GM12878 (cell line): ENCODE data around the gene THBS1. TPM values are rescaled to one million over a fixed set of nuclear protein-coding genes. Genes with fewer than 3 reads are reported as not detected.

ENCODE experiments used
- BACH1 ChIP-seq: fragments of 450-650 bp; IDR thresholded peaks from 2 replicates; pipeline ENCODE4 v1.6.1; 2017; ENCODE audit warnings: mild to moderate bottlenecking, borderline replicate concordance
- BCL11A ChIP-seq: IDR thresholded peaks from 2 replicates; pipeline ENCODE4 v1.6.1; 2011; ENCODE audit warnings: low read depth, low read length
- BRCA1 ChIP-seq: IDR thresholded peaks from 2 replicates; pipeline ENCODE4 v1.6.1; 2011; ENCODE audit warnings: low read depth, low read length, improper control_type of control experiment
- CEBPB ChIP-seq, 2 experiments: fragments of 150-350 bp in 1 of 2; IDR thresholded peaks; 2 replicates each; pipeline ENCODE4 v1.6.1; 2012 to 2014; ENCODE audit warnings: low read depth in 2 of 2, low read length in 2 of 2, borderline replicate concordance in 1 of 2, inconsistent platforms in 1 of 2
- EED ChIP-seq: sonication (generic); IDR thresholded peaks from 2 replicates; pipeline ENCODE4 v1.6.1; 2016; ENCODE audit warnings: antibody characterized with exemption, low read depth
- FOS ChIP-seq: IDR thresholded peaks from 3 replicates; pipeline ENCODE4 v1.6.1; 2011; ENCODE audit warnings: borderline replicate concordance; ENCODE audit not compliant: insufficient read length; ENCODE audit errors: extremely low read depth
- HCFC1 ChIP-seq: fragments of 150-350 bp; IDR thresholded peaks from 2 replicates; pipeline ENCODE4 v1.6.1; 2014; ENCODE audit warnings: low read length
- HDGF ChIP-seq: fragments of 450-650 bp; IDR thresholded peaks from 2 replicates; pipeline ENCODE4 v1.6.1; 2016; ENCODE audit warnings: antibody characterized with exemption
- PAX5 ChIP-seq: IDR thresholded peaks from 2 replicates; pipeline ENCODE4 v1.6.1; 2011; ENCODE audit warnings: low read depth, low read length, borderline replicate concordance
- RAD21 ChIP-seq: IDR thresholded peaks from 2 replicates; pipeline ENCODE4 v1.6.1; 2011; ENCODE audit warnings: mild to moderate bottlenecking, low read depth, low read length, moderate library complexity; ENCODE audit not compliant: insufficient read depth
- RB1 ChIP-seq: fragments of 450-650 bp; formaldehyde crosslinking; IDR thresholded peaks from 2 replicates; pipeline ENCODE4 v1.6.1; 2017; ENCODE audit warnings: mild to moderate bottlenecking, borderline replicate concordance
- SRF ChIP-seq, 2 experiments: IDR thresholded peaks; 2 replicates each; pipeline ENCODE4 v1.6.1; 2011; ENCODE audit warnings: low read depth in 2 of 2, low read length in 2 of 2, mild to moderate bottlenecking in 1 of 2, moderate library complexity in 1 of 2
- STAT1 ChIP-seq: fragments of 450-650 bp; conservative IDR thresholded peaks from 2 replicates; pipeline ENCODE4 v1.6.1; 2014; ENCODE audit warnings: antibody characterized with exemption, mild to moderate bottlenecking
- TCF12 ChIP-seq: IDR thresholded peaks from 2 replicates; pipeline ENCODE4 v1.6.1; 2011; ENCODE audit warnings: low read depth, mild to moderate bottlenecking, low read length
- TCF3 ChIP-seq: IDR thresholded peaks from 2 replicates; pipeline ENCODE4 v1.6.1; 2012; ENCODE audit warnings: low read depth, mild to moderate bottlenecking, low read length, borderline replicate concordance; ENCODE audit not compliant: insufficient read depth
- YY1 ChIP-seq: IDR thresholded peaks from 2 replicates; pipeline ENCODE4 v1.6.1; 2011; ENCODE audit warnings: low read depth, mild to moderate bottlenecking, low read length
- polyA plus RNA-seq, 11 experiments: library from polyadenylated mRNA; depleted of rRNA in 4 of 11; unstranded in 6 of 11; stranded (reverse) in 5 of 11; fragments of >200 nt; fragmentation: Nextera tagmentation in 4 of 11; fragmentation: Illumina TruSeq in 1 of 11; extraction: Ambion mirVana in 4 of 11; extraction: Trizol in 1 of 11; gene quantifications; 1 replicate in 1 of 11; 2 replicates in 10 of 11; pipeline versions ENCODE4 v1.2.1 to v1.2.3, GENCODE V29; 2011 to 2016; ENCODE audit warnings: inconsistent platforms in 2 of 11, missing spikeins in 2 of 11, low read depth in 1 of 11
- total RNA-seq, 4 experiments: library from RNA; depleted of rRNA in 3 of 4; stranded (reverse); fragments of >200 nt in 3 of 4; fragmentation: Illumina TruSeq in 1 of 4; extraction: Trizol in 1 of 4; gene quantifications; 2 replicates each; pipeline versions ENCODE4 v1.2.1 to v1.2.3, GENCODE V29; 2013 to 2021
- TF ChIP-seq, protein P1 (sequence below): fragments of 450-650 bp; formaldehyde crosslinking; IDR thresholded peaks from 2 replicates; pipeline ENCODE4 v1.5.0; 2022; ENCODE audit warnings: mild to moderate bottlenecking, missing genetic modification characterization
- TF ChIP-seq, protein P2 (sequence below): fragments of 450-650 bp; IDR thresholded peaks from 2 replicates; pipeline ENCODE4 v1.6.1; 2016; ENCODE audit warnings: mild to moderate bottlenecking
- TF ChIP-seq, protein P3 (sequence below): IDR thresholded peaks from 2 replicates; pipeline ENCODE4 v1.6.1; 2011; ENCODE audit warnings: low read depth, mild to moderate bottlenecking, low read length, moderate library complexity, borderline replicate concordance; ENCODE audit errors: extremely low read depth
- TF ChIP-seq, protein P4 (sequence below): fragments of 450-650 bp; IDR thresholded peaks from 2 replicates; pipeline ENCODE4 v1.6.1; 2016; ENCODE audit warnings: mild to moderate bottlenecking
- TF ChIP-seq, protein P5 (sequence below): fragments of 450-650 bp; IDR thresholded peaks from 2 replicates; pipeline ENCODE4 v1.6.1; 2017; ENCODE audit warnings: mild to moderate bottlenecking, moderate library complexity

The THBS1 gene
- total and polyA plus RNA-seq, 10 of the 15 experiments (the other 5 are each of a cell fraction or from before 2014, with no cell fraction given), result under 0.01 to 1.5 (median 0.23) TPM; not detected in 3

DNA sequence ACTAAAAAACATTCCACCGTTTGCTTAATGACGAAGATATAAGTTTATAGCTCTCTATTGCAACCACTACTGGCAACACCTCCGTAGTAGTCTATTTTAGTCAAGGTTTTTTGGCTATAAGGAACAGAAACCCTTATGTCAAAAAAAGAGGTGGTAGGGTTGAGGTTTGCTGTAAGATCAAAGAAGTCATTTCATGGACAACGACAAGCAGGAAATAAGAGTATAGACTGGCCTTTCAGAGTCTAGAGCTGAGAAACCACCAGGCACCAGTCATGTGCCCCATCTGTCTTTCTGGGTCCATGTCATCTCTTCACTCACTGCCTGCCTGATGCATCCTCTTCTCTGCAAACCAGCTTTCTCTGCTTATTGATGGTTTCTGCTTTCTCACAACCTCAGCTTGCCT lies 42.7 kb downstream of the THBS1 start (continued):
- TF ChIP-seq EED (peak; percentile 66), FOS (no peak), RB1 (no peak), RAD21 (no peak), SRF (IDR thresholded peaks at IDR 0.05; ENCODE audit: low read depth in 2 of 2, low read length in 2 of 2) (0 out of 4 replicates have a peak, but pooled peaks of 1 of the 2 experiments have one; percentile 14), TCF3 (no peak), BCL11A (peak; percentile 64), BACH1 (no peak), BRCA1 (no peak), STAT1 (no peak), YY1 (no peak), TCF12 (peak; percentile 79), HDGF (0 out of 2 replicates have a peak, but pooled peaks have one; percentile 39), PAX5 (peak; percentile 61; the same call in 1 of the 2 replicates), CEBPB (IDR thresholded peaks at IDR 0.05; ENCODE audit: borderline replicate concordance in 1 of 2, low read depth in 2 of 2, low read length in 2 of 2) (peak in 1 of 2 experiments; percentile 50; a peak in 1 of 4 replicates), HCFC1 (no peak)
- TF ChIP-seq, protein P1, sequence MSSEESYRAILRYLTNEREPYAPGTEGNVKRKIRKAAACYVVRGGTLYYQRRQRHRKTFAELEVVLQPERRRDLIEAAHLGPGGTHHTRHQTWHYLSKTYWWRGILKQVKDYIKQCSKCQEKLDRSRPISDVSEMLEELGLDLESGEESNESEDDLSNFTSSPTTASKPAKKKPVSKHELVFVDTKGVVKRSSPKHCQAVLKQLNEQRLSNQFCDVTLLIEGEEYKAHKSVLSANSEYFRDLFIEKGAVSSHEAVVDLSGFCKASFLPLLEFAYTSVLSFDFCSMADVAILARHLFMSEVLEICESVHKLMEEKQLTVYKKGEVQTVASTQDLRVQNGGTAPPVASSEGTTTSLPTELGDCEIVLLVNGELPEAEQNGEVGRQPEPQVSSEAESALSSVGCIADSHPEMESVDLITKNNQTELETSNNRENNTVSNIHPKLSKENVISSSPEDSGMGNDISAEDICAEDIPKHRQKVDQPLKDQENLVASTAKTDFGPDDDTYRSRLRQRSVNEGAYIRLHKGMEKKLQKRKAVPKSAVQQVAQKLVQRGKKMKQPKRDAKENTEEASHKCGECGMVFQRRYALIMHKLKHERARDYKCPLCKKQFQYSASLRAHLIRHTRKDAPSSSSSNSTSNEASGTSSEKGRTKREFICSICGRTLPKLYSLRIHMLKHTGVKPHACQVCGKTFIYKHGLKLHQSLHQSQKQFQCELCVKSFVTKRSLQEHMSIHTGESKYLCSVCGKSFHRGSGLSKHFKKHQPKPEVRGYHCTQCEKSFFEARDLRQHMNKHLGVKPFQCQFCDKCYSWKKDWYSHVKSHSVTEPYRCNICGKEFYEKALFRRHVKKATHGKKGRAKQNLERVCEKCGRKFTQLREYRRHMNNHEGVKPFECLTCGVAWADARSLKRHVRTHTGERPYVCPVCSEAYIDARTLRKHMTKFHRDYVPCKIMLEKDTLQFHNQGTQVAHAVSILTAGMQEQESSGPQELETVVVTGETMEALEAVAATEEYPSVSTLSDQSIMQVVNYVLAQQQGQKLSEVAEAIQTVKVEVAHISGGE (CRISPR knock-in tag), result no peak
- TF ChIP-seq, protein P2, sequence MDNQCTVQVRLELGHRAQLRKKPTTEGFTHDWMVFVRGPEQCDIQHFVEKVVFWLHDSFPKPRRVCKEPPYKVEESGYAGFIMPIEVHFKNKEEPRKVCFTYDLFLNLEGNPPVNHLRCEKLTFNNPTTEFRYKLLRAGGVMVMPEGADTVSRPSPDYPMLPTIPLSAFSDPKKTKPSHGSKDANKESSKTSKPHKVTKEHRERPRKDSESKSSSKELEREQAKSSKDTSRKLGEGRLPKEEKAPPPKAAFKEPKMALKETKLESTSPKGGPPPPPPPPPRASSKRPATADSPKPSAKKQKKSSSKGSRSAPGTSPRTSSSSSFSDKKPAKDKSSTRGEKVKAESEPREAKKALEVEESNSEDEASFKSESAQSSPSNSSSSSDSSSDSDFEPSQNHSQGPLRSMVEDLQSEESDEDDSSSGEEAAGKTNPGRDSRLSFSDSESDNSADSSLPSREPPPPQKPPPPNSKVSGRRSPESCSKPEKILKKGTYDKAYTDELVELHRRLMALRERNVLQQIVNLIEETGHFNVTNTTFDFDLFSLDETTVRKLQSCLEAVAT, result peak; percentile 94
- TF ChIP-seq, protein P3, sequence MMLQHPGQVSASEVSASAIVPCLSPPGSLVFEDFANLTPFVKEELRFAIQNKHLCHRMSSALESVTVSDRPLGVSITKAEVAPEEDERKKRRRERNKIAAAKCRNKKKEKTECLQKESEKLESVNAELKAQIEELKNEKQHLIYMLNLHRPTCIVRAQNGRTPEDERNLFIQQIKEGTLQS, result no peak
- TF ChIP-seq, protein P4, sequence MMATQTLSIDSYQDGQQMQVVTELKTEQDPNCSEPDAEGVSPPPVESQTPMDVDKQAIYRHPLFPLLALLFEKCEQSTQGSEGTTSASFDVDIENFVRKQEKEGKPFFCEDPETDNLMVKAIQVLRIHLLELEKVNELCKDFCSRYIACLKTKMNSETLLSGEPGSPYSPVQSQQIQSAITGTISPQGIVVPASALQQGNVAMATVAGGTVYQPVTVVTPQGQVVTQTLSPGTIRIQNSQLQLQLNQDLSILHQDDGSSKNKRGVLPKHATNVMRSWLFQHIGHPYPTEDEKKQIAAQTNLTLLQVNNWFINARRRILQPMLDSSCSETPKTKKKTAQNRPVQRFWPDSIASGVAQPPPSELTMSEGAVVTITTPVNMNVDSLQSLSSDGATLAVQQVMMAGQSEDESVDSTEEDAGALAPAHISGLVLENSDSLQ, result peak; percentile 78
- TF ChIP-seq, protein P5, sequence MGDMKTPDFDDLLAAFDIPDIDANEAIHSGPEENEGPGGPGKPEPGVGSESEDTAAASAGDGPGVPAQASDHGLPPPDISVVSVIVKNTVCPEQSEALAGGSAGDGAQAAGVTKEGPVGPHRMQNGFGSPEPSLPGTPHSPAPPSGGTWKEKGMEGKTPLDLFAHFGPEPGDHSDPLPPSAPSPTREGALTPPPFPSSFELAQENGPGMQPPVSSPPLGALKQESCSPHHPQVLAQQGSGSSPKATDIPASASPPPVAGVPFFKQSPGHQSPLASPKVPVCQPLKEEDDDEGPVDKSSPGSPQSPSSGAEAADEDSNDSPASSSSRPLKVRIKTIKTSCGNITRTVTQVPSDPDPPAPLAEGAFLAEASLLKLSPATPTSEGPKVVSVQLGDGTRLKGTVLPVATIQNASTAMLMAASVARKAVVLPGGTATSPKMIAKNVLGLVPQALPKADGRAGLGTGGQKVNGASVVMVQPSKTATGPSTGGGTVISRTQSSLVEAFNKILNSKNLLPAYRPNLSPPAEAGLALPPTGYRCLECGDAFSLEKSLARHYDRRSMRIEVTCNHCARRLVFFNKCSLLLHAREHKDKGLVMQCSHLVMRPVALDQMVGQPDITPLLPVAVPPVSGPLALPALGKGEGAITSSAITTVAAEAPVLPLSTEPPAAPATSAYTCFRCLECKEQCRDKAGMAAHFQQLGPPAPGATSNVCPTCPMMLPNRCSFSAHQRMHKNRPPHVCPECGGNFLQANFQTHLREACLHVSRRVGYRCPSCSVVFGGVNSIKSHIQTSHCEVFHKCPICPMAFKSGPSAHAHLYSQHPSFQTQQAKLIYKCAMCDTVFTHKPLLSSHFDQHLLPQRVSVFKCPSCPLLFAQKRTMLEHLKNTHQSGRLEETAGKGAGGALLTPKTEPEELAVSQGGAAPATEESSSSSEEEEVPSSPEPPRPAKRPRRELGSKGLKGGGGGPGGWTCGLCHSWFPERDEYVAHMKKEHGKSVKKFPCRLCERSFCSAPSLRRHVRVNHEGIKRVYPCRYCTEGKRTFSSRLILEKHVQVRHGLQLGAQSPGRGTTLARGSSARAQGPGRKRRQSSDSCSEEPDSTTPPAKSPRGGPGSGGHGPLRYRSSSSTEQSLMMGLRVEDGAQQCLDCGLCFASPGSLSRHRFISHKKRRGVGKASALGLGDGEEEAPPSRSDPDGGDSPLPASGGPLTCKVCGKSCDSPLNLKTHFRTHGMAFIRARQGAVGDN, result no peak
